GM12874 (cell line): Measurements from ENCODE around the gene AKNA.
A peak's percentile ranks its signal among the peaks of the same experiment; 100 is the strongest.

Source experiments
- TF ChIP-seq, protein P1 (sequence below): IDR thresholded peaks from 2 replicates; pipeline ENCODE4 v1.5.1; 2011; ENCODE audit warnings: low read depth, mild to moderate bottlenecking, control low read depth, low read length, moderate library complexity; ENCODE audit not compliant: insufficient read depth

The AKNA gene

GRCh38 chr9:114382699-114383520 lies 4.9 kb downstream of the AKNA start:
- TF ChIP-seq, protein P1, sequence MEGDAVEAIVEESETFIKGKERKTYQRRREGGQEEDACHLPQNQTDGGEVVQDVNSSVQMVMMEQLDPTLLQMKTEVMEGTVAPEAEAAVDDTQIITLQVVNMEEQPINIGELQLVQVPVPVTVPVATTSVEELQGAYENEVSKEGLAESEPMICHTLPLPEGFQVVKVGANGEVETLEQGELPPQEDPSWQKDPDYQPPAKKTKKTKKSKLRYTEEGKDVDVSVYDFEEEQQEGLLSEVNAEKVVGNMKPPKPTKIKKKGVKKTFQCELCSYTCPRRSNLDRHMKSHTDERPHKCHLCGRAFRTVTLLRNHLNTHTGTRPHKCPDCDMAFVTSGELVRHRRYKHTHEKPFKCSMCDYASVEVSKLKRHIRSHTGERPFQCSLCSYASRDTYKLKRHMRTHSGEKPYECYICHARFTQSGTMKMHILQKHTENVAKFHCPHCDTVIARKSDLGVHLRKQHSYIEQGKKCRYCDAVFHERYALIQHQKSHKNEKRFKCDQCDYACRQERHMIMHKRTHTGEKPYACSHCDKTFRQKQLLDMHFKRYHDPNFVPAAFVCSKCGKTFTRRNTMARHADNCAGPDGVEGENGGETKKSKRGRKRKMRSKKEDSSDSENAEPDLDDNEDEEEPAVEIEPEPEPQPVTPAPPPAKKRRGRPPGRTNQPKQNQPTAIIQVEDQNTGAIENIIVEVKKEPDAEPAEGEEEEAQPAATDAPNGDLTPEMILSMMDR: peak; percentile 41; the same call in 1 of the 2 replicates

GRCh38 chr9:114378883-114379282 lies 8.9 kb downstream of the AKNA start:
- TF ChIP-seq, protein P1: no peak

DNA sequence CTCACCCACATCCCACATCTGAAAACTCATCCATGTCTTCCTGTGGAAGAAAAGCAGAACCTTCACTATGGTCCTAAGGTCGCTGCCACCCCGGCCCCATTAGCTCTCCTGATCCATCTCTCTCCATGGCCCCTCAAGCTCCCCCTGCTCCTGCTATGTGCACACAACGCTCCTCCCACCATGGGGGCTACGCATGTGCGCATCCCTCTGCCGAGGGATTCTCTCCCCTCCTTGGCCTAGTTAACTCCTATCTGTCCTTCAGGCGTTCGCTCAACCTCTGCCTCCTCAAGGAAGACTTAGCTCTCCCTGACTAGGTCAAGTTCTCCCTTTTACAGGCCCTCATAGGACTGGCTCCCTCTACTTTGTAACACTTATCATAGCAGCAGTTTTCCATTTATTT lies 9.8 kb downstream of the AKNA start:
- TF ChIP-seq, protein P1: no peak

DNA sequence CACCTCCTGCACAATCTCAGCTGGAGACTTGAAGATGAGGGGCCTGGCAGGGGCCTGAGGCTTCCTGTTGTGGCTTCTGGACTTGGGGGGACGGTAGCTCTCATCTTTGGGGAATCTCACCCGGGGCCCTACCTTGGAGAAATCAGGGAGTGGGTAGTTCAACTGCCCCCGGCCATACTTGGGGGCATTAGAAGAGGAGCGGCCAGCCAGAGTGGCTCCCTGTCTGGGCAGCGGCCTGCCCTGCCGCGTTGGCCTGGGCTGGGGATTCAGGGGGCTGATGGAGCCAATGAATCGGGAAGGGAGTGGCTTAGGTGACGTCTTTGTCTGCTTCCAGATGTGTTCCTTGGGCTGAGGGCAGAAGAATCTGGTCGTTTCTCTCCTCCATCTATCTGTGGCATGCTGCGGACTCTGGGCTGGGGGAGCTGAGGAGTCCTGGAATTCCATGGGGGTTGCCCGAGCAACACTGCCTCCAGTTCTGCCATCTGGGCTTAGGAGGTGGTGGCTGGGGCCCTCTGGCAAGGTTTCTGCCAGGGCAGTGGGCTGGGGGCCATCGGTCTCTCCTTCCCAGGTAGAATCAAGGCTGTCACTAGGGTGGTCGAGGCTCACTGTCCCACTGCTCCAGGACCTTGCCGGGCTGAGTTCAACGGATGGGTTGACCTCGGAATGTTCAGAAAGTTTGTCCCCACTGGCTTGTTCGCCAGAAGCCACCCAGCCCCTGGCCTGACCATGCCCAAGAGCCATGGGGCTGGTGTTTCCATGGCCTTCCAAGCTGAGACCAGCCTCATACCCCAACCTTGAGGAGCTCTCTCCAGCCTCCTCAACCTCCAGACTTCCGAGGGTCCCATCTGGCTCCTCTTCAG lies 11.0 kb downstream of the AKNA start:
- TF ChIP-seq, protein P1: no peak

GRCh38 chr9:114375386-114376175 lies 12.2 kb downstream of the AKNA start:
- TF ChIP-seq, protein P1: no peak

GRCh38 chr9:114374936-114375335 lies 12.8 kb downstream of the AKNA start:
- TF ChIP-seq, protein P1: no peak
